Endodermal cell (in vitro differentiated cells): ENCODE results near the gene CSPG4. TPM values are rescaled to one million over a fixed set of nuclear protein-coding genes. Genes with fewer than 3 reads are reported as not detected.
"Not testable (repeated sequence)": the region's sequence is repeated elsewhere in the genome, so short reads cannot be mapped to it uniquely, and the experiment has no call there.

ENCODE experiments used
- DNase-seq: peaks from one replicate; pipeline ENCODE4 v3.0.0-alpha.2; 2017
- H3K27ac ChIP-seq: 2 replicates; pipeline ENCODE4 v1.5.1; 2013; ENCODE audit warnings: mild to moderate bottlenecking, low read depth, low read length, moderate library complexity
- H3K27me3 ChIP-seq: 2 replicates; pipeline ENCODE4 v1.6.1; 2013; ENCODE audit warnings: mild to moderate bottlenecking, low read length, moderate library complexity; ENCODE audit not compliant: insufficient read depth, control insufficient read depth, poor library complexity, severe bottlenecking
- H3K36me3 ChIP-seq: 2 replicates; pipeline ENCODE4 v1.7.0; 2013; ENCODE audit warnings: mild to moderate bottlenecking, low read length, moderate library complexity; ENCODE audit not compliant: control insufficient read depth, insufficient read depth
- H3K4me1 ChIP-seq: one replicate; pipeline ENCODE4 v1.7.0; 2013; ENCODE audit warnings: low read length; ENCODE audit not compliant: control insufficient read depth, insufficient read depth
- H3K4me3 ChIP-seq: 2 replicates; pipeline ENCODE4 v1.5.1; 2013; ENCODE audit warnings: mild to moderate bottlenecking, low read length, moderate library complexity
- H3K9ac ChIP-seq: 2 replicates; pipeline ENCODE4 v1.6.1; 2013; ENCODE audit warnings: mild to moderate bottlenecking, low read length, moderate library complexity; ENCODE audit not compliant: poor library complexity, severe bottlenecking; ENCODE audit errors: extremely low read depth
- H3K9me3 ChIP-seq: 2 replicates; pipeline ENCODE4 v1.6.1; 2013; ENCODE audit warnings: mild to moderate bottlenecking, low read length, moderate library complexity; ENCODE audit not compliant: control insufficient read depth
- H3K27ac Mint-ChIP-seq: 2 replicates; pipeline ENCODE4 v1.8.0; 2020; ENCODE audit warnings: mixed read lengths
- H3K27me3 Mint-ChIP-seq: 2 replicates; pipeline ENCODE4 v1.8.0; 2021; ENCODE audit warnings: mild to moderate bottlenecking, mixed read lengths; ENCODE audit not compliant: insufficient read depth
- H3K36me3 Mint-ChIP-seq: 2 replicates; pipeline ENCODE4 v1.8.0; 2020; ENCODE audit warnings: low read depth, mixed read lengths
- H3K4me1 Mint-ChIP-seq: 2 replicates; pipeline ENCODE4 v1.8.0; 2020; ENCODE audit warnings: mixed read lengths
- H3K4me3 Mint-ChIP-seq: 2 replicates; pipeline ENCODE4 v1.8.0; 2020; ENCODE audit warnings: mild to moderate bottlenecking, moderate library complexity, mixed read lengths
- H3K9me3 Mint-ChIP-seq: 2 replicates; pipeline ENCODE4 v1.8.0; 2020; ENCODE audit warnings: mild to moderate bottlenecking, mixed read lengths
- CTCF ChIP-seq: fragments of 200-600 bp; sonication (generic); conservative IDR thresholded peaks from 2 replicates; pipeline ENCODE4 v1.5.0; 2021; ENCODE audit warnings: antibody characterized with exemption, mild to moderate bottlenecking
- WGBS, 2 experiments: methylation state at CpG; one replicate each; pipeline versions ENCODE4 v1.1.5 to v1.1.7; 2013; ENCODE audit warnings: missing lambda C conversion rate in 2 of 2, mixed read lengths in 1 of 2; ENCODE audit not compliant: insufficient coverage in 1 of 2, insufficient read length in 1 of 2; 5-methylcytosine and 5-hydroxymethylcytosine counted together
- total RNA-seq, 2 donors: library from RNA; stranded (reverse); fragmentation: NEBNext Ultra II Directional in 1 of 2; extraction: Animal tissue kit (Norgen Biotek cat#: 25700) in 1 of 2; gene quantifications; 2 replicates in 1 of 2; 3 replicates in 1 of 2; pipeline ENCODE4 v1.2.1, GENCODE V29; 2021

CSPG4 gene
- total RNA-seq, 2 donors from 2014 or later = 1.8 to 3.3 TPM

GRCh38 chr15:75706682-75706954 lies 6.0 kb downstream of the CSPG4 start:
- WGBS, 2 experiments = 90 to 91% methylated on average over 2 of the region's 2 CpGs
- H3K27ac Mint-ChIP-seq = no peak overlapping the region
- Histone ChIP-seq H3K4me1 (no peaks in the 10 kb centered on the region), H3K27ac (no peak overlapping the region), H3K9me3 (no peaks in the 10 kb centered on the region), H3K27me3 (no peaks in the 10 kb centered on the region), H3K4me3 (no peak overlapping the region), H3K9ac (no peak overlapping the region), H3K36me3 (no peaks in the 10 kb centered on the region)
- no peak overlapping the region for H3K4me3 Mint-ChIP-seq
- DNase-seq = no peak
- peaks cover 7% of the 10 kb centered on the region for H3K27me3 Mint-ChIP-seq
- H3K4me1 Mint-ChIP-seq = no peaks in the 10 kb centered on the region
- no peaks in the 10 kb centered on the region for H3K36me3 Mint-ChIP-seq
- no peaks in the 10 kb centered on the region for H3K9me3 Mint-ChIP-seq
- no peak for TF ChIP-seq CTCF

- Histone ChIP-seq H3K4me1 (no peaks in the 10 kb centered on the region), H3K9me3 (no peaks in the 10 kb centered on the region), H3K27me3 (no peaks in the 10 kb centered on the region), H3K36me3 (no peaks in the 10 kb centered on the region), H3K27ac (no peak overlapping the region), H3K4me3 (no peak overlapping the region), H3K9ac (no peak overlapping the region)
- TF ChIP-seq CTCF = no peak
- H3K36me3 Mint-ChIP-seq = no peaks in the 10 kb centered on the region
- no peak overlapping the region for H3K27ac Mint-ChIP-seq
- H3K4me1 Mint-ChIP-seq = no peaks in the 10 kb centered on the region
- no peak overlapping the region for H3K4me3 Mint-ChIP-seq
- WGBS, 2 experiments = 89% methylated on average over 3 to 12 of the region's 14 CpGs
- no peak for DNase-seq
- peaks cover 6% of the 10 kb centered on the region for H3K27me3 Mint-ChIP-seq
- no peaks in the 10 kb centered on the region for H3K9me3 Mint-ChIP-seq
Measured at GRCh38 chr15:75705854-75706681, 6.6 kb downstream of the CSPG4 start.

DNA sequence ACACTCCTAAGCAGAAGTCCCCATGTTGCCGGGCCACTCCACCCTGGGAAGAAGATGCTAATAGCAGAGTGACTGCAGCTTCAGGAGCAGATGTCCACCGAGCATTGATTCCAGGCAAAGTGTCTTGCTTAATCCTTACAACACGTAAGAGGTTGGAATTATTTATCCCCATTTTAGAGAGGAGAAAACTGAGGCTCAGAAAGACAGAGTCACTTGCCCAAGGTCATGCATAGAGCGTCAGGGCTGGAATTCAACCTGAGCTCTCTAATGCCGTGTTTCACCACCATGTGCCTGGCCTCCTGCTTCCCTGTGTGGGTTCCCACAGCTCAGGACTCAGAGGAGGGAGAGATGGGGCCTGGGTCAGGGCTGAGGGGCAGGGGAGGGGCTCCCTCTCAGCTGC lies 7.3 kb downstream of the CSPG4 start:
- H3K4me3 Mint-ChIP-seq, H3K9me3 Mint-ChIP-seq, H3K4me1 Mint-ChIP-seq, H3K4me1 ChIP-seq, H3K27me3 Mint-ChIP-seq, H3K27ac ChIP-seq, H3K4me3 ChIP-seq, DNase-seq, H3K36me3 Mint-ChIP-seq, H3K27me3 ChIP-seq, H3K9me3 ChIP-seq, H3K36me3 ChIP-seq, H3K27ac Mint-ChIP-seq, H3K9ac ChIP-seq: not testable (repeated sequence)
- 83 to 97% methylated on average over 3 to 5 of the region's 5 CpGs for WGBS, 2 experiments

DNA sequence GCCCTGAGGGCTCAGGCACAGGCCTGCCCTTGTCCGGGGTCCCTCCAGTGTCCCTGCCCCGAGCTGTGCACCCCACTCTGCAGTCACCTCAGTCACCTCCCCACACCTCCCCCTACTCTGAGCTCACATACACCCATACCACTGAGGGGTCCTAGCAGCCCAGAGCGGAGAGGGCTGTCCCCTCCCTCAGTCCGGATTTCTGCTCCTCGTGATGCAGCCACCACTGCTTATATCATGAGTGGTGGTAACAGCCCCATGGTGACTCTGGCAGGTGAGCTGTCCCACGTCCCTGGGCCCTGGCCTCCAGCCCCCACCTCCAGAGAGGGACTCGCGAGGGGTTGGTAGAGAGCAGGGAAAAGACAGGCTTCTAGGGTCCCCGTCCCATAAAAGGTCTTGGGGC lies 8.0 kb downstream of the CSPG4 start:
- no peak for TF ChIP-seq CTCF
- no peaks in the 10 kb centered on the region for H3K36me3 ChIP-seq
- DNase-seq = no peak
- Mint-ChIP-seq H3K4me1 (no peaks in the 10 kb centered on the region), H3K36me3 (no peaks in the 10 kb centered on the region), H3K27me3 (peaks cover 6% of the 10 kb centered on the region), H3K9me3 (no peaks in the 10 kb centered on the region), H3K4me3 (no peak overlapping the region), H3K27ac (no peak overlapping the region)
- no peaks in the 10 kb centered on the region for H3K9me3 ChIP-seq
- no peak overlapping the region for H3K9ac ChIP-seq
- H3K4me3 ChIP-seq = no peak overlapping the region
- H3K27ac ChIP-seq = no peak overlapping the region
- no peaks in the 10 kb centered on the region for H3K4me1 ChIP-seq
- 93 to 100% methylated on average over 3 to 9 of the region's 9 CpGs for WGBS, 2 experiments
- H3K27me3 ChIP-seq = no peaks in the 10 kb centered on the region
